Endodermal cell (in vitro differentiated cells): ENCODE data around the gene VCAN. TPM values are rescaled to one million over a fixed set of nuclear protein-coding genes. Genes with fewer than 3 reads are reported as not detected.

Experiments
- DNase-seq: peaks from one replicate; pipeline ENCODE4 v3.0.0-alpha.2; 2017
- H3K27ac ChIP-seq: 2 replicates; pipeline ENCODE4 v1.5.1; 2013; ENCODE audit warnings: mild to moderate bottlenecking, low read depth, low read length, moderate library complexity
- H3K27me3 ChIP-seq: 2 replicates; pipeline ENCODE4 v1.6.1; 2013; ENCODE audit warnings: mild to moderate bottlenecking, low read length, moderate library complexity; ENCODE audit not compliant: insufficient read depth, control insufficient read depth, poor library complexity, severe bottlenecking
- H3K36me3 ChIP-seq: 2 replicates; pipeline ENCODE4 v1.7.0; 2013; ENCODE audit warnings: mild to moderate bottlenecking, low read length, moderate library complexity; ENCODE audit not compliant: control insufficient read depth, insufficient read depth
- H3K4me1 ChIP-seq: one replicate; pipeline ENCODE4 v1.7.0; 2013; ENCODE audit warnings: low read length; ENCODE audit not compliant: control insufficient read depth, insufficient read depth
- H3K4me3 ChIP-seq: 2 replicates; pipeline ENCODE4 v1.5.1; 2013; ENCODE audit warnings: mild to moderate bottlenecking, low read length, moderate library complexity
- H3K9ac ChIP-seq: 2 replicates; pipeline ENCODE4 v1.6.1; 2013; ENCODE audit warnings: mild to moderate bottlenecking, low read length, moderate library complexity; ENCODE audit not compliant: poor library complexity, severe bottlenecking; ENCODE audit errors: extremely low read depth
- H3K9me3 ChIP-seq: 2 replicates; pipeline ENCODE4 v1.6.1; 2013; ENCODE audit warnings: mild to moderate bottlenecking, low read length, moderate library complexity; ENCODE audit not compliant: control insufficient read depth
- H3K27ac Mint-ChIP-seq: 2 replicates; pipeline ENCODE4 v1.8.0; 2020; ENCODE audit warnings: mixed read lengths
- H3K27me3 Mint-ChIP-seq: 2 replicates; pipeline ENCODE4 v1.8.0; 2021; ENCODE audit warnings: mild to moderate bottlenecking, mixed read lengths; ENCODE audit not compliant: insufficient read depth
- H3K36me3 Mint-ChIP-seq: 2 replicates; pipeline ENCODE4 v1.8.0; 2020; ENCODE audit warnings: low read depth, mixed read lengths
- H3K4me1 Mint-ChIP-seq: 2 replicates; pipeline ENCODE4 v1.8.0; 2020; ENCODE audit warnings: mixed read lengths
- H3K4me3 Mint-ChIP-seq: 2 replicates; pipeline ENCODE4 v1.8.0; 2020; ENCODE audit warnings: mild to moderate bottlenecking, moderate library complexity, mixed read lengths
- H3K9me3 Mint-ChIP-seq: 2 replicates; pipeline ENCODE4 v1.8.0; 2020; ENCODE audit warnings: mild to moderate bottlenecking, mixed read lengths
- WGBS, 2 experiments: methylation state at CpG; one replicate each; pipeline versions ENCODE4 v1.1.5 to v1.1.7; 2013; ENCODE audit warnings: missing lambda C conversion rate in 2 of 2, mixed read lengths in 1 of 2; ENCODE audit not compliant: insufficient coverage in 1 of 2, insufficient read length in 1 of 2; 5-methylcytosine and 5-hydroxymethylcytosine counted together
- total RNA-seq, 2 donors: library from RNA; stranded (reverse); fragmentation: NEBNext Ultra II Directional in 1 of 2; extraction: Animal tissue kit (Norgen Biotek cat#: 25700) in 1 of 2; gene quantifications; 2 replicates in 1 of 2; 3 replicates in 1 of 2; pipeline ENCODE4 v1.2.1, GENCODE V29; 2021
- TF ChIP-seq, protein P1 (sequence below): fragments of 200-600 bp; sonication (generic); conservative IDR thresholded peaks from 2 replicates; pipeline ENCODE4 v1.5.0; 2021; ENCODE audit warnings: antibody characterized with exemption, mild to moderate bottlenecking

Gene VCAN
- total RNA-seq, 2 donors from 2014 or later, result 363 to 397 TPM

DNA sequence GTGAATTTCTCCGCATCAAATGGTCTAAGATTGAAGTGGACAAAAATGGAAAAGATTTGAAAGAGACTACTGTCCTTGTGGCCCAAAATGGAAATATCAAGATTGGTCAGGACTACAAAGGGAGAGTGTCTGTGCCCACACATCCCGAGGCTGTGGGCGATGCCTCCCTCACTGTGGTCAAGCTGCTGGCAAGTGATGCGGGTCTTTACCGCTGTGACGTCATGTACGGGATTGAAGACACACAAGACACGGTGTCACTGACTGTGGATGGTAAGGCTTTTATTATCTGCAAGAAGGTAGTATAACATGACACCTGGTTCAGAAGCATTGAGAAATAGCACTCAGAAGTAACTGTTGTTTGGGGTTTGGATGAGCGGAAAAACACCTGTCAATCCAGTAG is 18.7 kb downstream of the VCAN start:
- H3K36me3 ChIP-seq, result peaks cover 23% of the 10 kb centered on the region
- 94 to 96% methylated on average over 9 of the region's 9 CpGs for WGBS, 2 experiments

DNA sequence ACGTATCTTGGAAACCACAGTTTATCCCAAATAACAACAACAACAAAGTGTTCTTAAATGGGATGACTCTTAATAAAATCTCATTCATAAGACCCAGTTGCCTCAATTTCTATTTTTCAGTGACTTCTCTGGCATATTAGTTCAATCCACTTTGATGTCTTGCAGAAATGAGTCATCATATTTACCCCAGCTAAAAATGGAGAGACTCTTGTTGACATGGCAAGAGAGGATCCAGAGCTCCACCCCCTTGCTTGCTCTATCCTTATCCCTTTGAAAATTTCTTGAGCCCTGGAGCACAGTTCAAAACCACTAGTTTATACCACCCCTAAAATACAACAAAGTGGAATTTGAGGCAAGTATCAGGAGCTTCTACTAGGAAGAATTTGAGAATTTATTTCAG is 20.8 kb downstream of the VCAN start:
- no peaks in the 10 kb centered on the region for H3K9me3 Mint-ChIP-seq
- Histone ChIP-seq H3K4me1 (peaks cover 15% of the 10 kb centered on the region), H3K27me3 (no peaks in the 10 kb centered on the region), H3K27ac (no peak overlapping the region), H3K36me3 (peaks cover 36% of the 10 kb centered on the region), H3K4me3 (no peak overlapping the region), H3K9me3 (no peaks in the 10 kb centered on the region), H3K9ac (no peak overlapping the region)
- WGBS, 2 experiments, result 91% methylated on average over 1 of the region's 1 CpG; no CpG with 5 or more reads in 1 of the 2 experiments
- no peak overlapping the region for H3K4me3 Mint-ChIP-seq
- peaks cover 7% of the 10 kb centered on the region for H3K27me3 Mint-ChIP-seq
- no peak for DNase-seq
- TF ChIP-seq, protein P1, sequence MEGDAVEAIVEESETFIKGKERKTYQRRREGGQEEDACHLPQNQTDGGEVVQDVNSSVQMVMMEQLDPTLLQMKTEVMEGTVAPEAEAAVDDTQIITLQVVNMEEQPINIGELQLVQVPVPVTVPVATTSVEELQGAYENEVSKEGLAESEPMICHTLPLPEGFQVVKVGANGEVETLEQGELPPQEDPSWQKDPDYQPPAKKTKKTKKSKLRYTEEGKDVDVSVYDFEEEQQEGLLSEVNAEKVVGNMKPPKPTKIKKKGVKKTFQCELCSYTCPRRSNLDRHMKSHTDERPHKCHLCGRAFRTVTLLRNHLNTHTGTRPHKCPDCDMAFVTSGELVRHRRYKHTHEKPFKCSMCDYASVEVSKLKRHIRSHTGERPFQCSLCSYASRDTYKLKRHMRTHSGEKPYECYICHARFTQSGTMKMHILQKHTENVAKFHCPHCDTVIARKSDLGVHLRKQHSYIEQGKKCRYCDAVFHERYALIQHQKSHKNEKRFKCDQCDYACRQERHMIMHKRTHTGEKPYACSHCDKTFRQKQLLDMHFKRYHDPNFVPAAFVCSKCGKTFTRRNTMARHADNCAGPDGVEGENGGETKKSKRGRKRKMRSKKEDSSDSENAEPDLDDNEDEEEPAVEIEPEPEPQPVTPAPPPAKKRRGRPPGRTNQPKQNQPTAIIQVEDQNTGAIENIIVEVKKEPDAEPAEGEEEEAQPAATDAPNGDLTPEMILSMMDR, result no peak
- no peak overlapping the region for H3K27ac Mint-ChIP-seq
- H3K36me3 Mint-ChIP-seq, result peaks cover 51% of the 10 kb centered on the region
- H3K4me1 Mint-ChIP-seq, result peaks cover 67% of the 10 kb centered on the region

More for the DNA sequence above, 18.7 kb downstream of the VCAN start:
- Mint-ChIP-seq H3K36me3 (peaks cover 54% of the 10 kb centered on the region), H3K4me3 (no peak overlapping the region), H3K9me3 (no peaks in the 10 kb centered on the region), H3K27ac (no peak overlapping the region), H3K27me3 (peaks cover 7% of the 10 kb centered on the region), H3K4me1 (peaks cover 66% of the 10 kb centered on the region)
- H3K27ac ChIP-seq, result no peak overlapping the region
- H3K9ac ChIP-seq, result no peak overlapping the region
- no peak for DNase-seq
- H3K4me1 ChIP-seq, result peaks cover 11% of the 10 kb centered on the region
- no peak overlapping the region for H3K4me3 ChIP-seq
- no peaks in the 10 kb centered on the region for H3K9me3 ChIP-seq
- TF ChIP-seq, protein P1, result no peak
- no peaks in the 10 kb centered on the region for H3K27me3 ChIP-seq

DNA sequence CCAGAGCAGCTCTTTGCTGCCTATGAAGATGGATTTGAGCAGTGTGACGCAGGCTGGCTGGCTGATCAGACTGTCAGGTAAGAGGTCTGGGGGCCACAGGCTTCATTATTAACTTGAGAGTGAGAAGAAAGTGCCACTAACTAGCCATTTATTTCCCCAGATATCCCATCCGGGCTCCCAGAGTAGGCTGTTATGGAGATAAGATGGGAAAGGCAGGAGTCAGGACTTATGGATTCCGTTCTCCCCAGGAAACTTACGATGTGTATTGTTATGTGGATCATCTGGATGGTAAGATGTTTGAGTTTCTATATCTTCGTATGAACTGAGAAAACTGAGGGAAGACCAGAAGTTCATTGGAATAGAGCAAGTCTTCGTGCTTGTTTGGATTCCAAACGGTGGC is 22.1 kb downstream of the VCAN start:
- peak overlapping the region; percentile 30 for H3K27ac ChIP-seq
- TF ChIP-seq, protein P1, result no peak
- H3K27me3 ChIP-seq, result no peaks in the 10 kb centered on the region
- H3K36me3 ChIP-seq, result peaks cover 46% of the 10 kb centered on the region
- H3K9ac ChIP-seq, result no peak overlapping the region
- H3K4me3 ChIP-seq, result no peak overlapping the region
- no peaks in the 10 kb centered on the region for H3K9me3 ChIP-seq
- peaks cover 61% of the 10 kb centered on the region for H3K4me1 Mint-ChIP-seq
- H3K27me3 Mint-ChIP-seq, result peaks cover 7% of the 10 kb centered on the region
- peaks cover 15% of the 10 kb centered on the region for H3K4me1 ChIP-seq
- H3K36me3 Mint-ChIP-seq, result peaks cover 61% of the 10 kb centered on the region
- no peaks in the 10 kb centered on the region for H3K9me3 Mint-ChIP-seq
- DNase-seq, result peak; percentile 73
- H3K4me3 Mint-ChIP-seq, result peak overlapping the region; percentile 3
- H3K27ac Mint-ChIP-seq, result peak overlapping the region; percentile 91
- whole genome bisulfite sequencing, 2 experiments, result 55 to 69% methylated on average over 6 to 7 of the region's 7 CpGs
